ENCODE results near the gene CCNJL. TPM values are rescaled to one million over a fixed set of nuclear protein-coding genes. Genes with fewer than 3 reads are reported as not detected.

Gene CCNJL
- total and polyA plus RNA-seq, 2 experiments from 2014 or later: 8.1 to 10.8 TPM

GRCh38 chr5:160293901-160294561 lies 18.3 kb downstream of the CCNJL start:
- Histone ChIP-seq H3K27me3 (no peaks in the 10 kb centered on the region), H3K36me3 (replicated peaks; ENCODE audit: insufficient read depth, low read depth) (no peaks in the 10 kb centered on the region), H3K4me3 (no peak overlapping the region), H3K27ac (peak overlapping the region; percentile 57), H3K4me2 (no peak overlapping the region), H3K4me1 (ENCODE audit: insufficient read depth) (peaks cover 8% of the 10 kb centered on the region), H4K20me1 (ENCODE audit: insufficient read depth, poor library complexity, severe bottlenecking) (peaks cover 5% of the 10 kb centered on the region), H3K9me2 (replicated peaks; ENCODE audit: insufficient read depth) (no peaks in the 10 kb centered on the region), H3K79me2 (peaks cover 94% of the 10 kb centered on the region), H3K9me3 (ENCODE audit: low read depth) (no peaks in the 10 kb centered on the region), H2AFZ (no peak overlapping the region)
- DNase-seq (ENCODE audit: low spot score): no peak
- 77% methylated on average over 13 of the region's 13 CpGs for WGBS (ENCODE audit: low lambda C conversion rate, missing lambda C conversion rate)
- TF ChIP-seq CTCF (IDR thresholded peaks at IDR 0.05; ENCODE audit: poor library complexity) (no peak), EZH2phosphoT487 (IDR thresholded peaks at IDR 0.05; ENCODE audit: low read depth, severe bottlenecking, unreplicated experiment) (no peak), EZH2 (IDR thresholded peaks at IDR 0.05; ENCODE audit: borderline replicate concordance) (no peak)

- no peaks in the 10 kb centered on the region for H3K36me3 ChIP-seq (replicated peaks; ENCODE audit: insufficient read depth, low read depth)
- peaks cover 11% of the 10 kb centered on the region for H3K4me1 ChIP-seq (ENCODE audit: insufficient read depth)
- peaks cover 5% of the 10 kb centered on the region for H4K20me1 ChIP-seq (ENCODE audit: insufficient read depth, poor library complexity, severe bottlenecking)
- no peaks in the 10 kb centered on the region for H3K9me2 ChIP-seq (replicated peaks; ENCODE audit: insufficient read depth)
- no peak overlapping the region for H2AFZ ChIP-seq
- peaks cover 91% of the 10 kb centered on the region for H3K79me2 ChIP-seq
- no peak for DNase-seq (ENCODE audit: low spot score)
- no peak overlapping the region for H3K4me3 ChIP-seq
- peak overlapping the region; percentile 48 for H3K27ac ChIP-seq
- no peaks in the 10 kb centered on the region for H3K9me3 ChIP-seq (ENCODE audit: low read depth)
- H3K27me3 ChIP-seq: no peaks in the 10 kb centered on the region
- H3K4me2 ChIP-seq: no peak overlapping the region
- TF ChIP-seq CTCF (IDR thresholded peaks at IDR 0.05; ENCODE audit: poor library complexity) (no peak), EZH2phosphoT487 (IDR thresholded peaks at IDR 0.05; ENCODE audit: low read depth, severe bottlenecking, unreplicated experiment) (no peak), EZH2 (IDR thresholded peaks at IDR 0.05; ENCODE audit: borderline replicate concordance) (no peak)
- WGBS (ENCODE audit: low lambda C conversion rate, missing lambda C conversion rate): 93% methylated on average over 10 of the region's 10 CpGs
These were observed 19.0 kb downstream of the CCNJL start for GRCh38 chr5:160293386-160293785.

- peaks cover 24% of the 10 kb centered on the region for H3K4me1 ChIP-seq (ENCODE audit: insufficient read depth)
- H3K9me3 ChIP-seq (ENCODE audit: low read depth): no peaks in the 10 kb centered on the region
- WGBS (ENCODE audit: low lambda C conversion rate, missing lambda C conversion rate): 91% methylated on average over 8 of the region's 8 CpGs
- H3K4me3 ChIP-seq: no peak overlapping the region
- no peak overlapping the region for H3K4me2 ChIP-seq
- TF ChIP-seq EZH2 (IDR thresholded peaks at IDR 0.05; ENCODE audit: borderline replicate concordance): no peak
- no peak for TF ChIP-seq EZH2phosphoT487 (IDR thresholded peaks at IDR 0.05; ENCODE audit: low read depth, severe bottlenecking, unreplicated experiment)
- no peak for TF ChIP-seq CTCF (IDR thresholded peaks at IDR 0.05; ENCODE audit: poor library complexity)
- no peak for DNase-seq (ENCODE audit: low spot score)
- H3K27me3 ChIP-seq: no peaks in the 10 kb centered on the region
- no peak overlapping the region for H3K27ac ChIP-seq
- H3K9me2 ChIP-seq (replicated peaks; ENCODE audit: insufficient read depth): no peaks in the 10 kb centered on the region
- H2AFZ ChIP-seq: no peak overlapping the region
- no peaks in the 10 kb centered on the region for H3K36me3 ChIP-seq (replicated peaks; ENCODE audit: insufficient read depth, low read depth)
- H3K79me2 ChIP-seq: peaks cover 78% of the 10 kb centered on the region
- H4K20me1 ChIP-seq (ENCODE audit: insufficient read depth, poor library complexity, severe bottlenecking): peaks cover 5% of the 10 kb centered on the region
These were observed 20.9 kb downstream of the CCNJL start for GRCh38 chr5:160291467-160291866.

Measured in hepatocyte (in vitro differentiated cells).